ENCODE results near the gene TMTC4.
"Not testable (repeated sequence)": the region's sequence is repeated elsewhere in the genome, so short reads cannot be mapped to it uniquely, and the experiment has no call there.

Gene TMTC4, protein sequence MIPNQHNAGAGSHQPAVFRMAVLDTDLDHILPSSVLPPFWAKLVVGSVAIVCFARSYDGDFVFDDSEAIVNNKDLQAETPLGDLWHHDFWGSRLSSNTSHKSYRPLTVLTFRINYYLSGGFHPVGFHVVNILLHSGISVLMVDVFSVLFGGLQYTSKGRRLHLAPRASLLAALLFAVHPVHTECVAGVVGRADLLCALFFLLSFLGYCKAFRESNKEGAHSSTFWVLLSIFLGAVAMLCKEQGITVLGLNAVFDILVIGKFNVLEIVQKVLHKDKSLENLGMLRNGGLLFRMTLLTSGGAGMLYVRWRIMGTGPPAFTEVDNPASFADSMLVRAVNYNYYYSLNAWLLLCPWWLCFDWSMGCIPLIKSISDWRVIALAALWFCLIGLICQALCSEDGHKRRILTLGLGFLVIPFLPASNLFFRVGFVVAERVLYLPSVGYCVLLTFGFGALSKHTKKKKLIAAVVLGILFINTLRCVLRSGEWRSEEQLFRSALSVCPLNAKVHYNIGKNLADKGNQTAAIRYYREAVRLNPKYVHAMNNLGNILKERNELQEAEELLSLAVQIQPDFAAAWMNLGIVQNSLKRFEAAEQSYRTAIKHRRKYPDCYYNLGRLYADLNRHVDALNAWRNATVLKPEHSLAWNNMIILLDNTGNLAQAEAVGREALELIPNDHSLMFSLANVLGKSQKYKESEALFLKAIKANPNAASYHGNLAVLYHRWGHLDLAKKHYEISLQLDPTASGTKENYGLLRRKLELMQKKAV

DNA sequence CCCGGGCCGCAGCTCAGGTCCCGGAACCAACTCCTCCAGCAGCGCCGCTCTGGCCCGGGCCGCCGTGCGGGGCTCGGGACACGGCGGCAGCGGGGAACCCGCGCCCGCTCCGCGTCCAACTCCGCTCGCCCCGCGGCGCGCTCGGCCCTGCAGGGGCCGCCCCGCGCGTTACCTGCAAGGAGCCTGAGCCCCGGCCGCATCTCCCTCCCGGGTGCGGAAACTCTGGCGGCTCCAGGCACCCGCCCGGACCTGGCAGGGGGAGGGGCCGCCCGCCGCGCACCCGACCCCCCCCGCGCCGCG is at the start of gene TMTC4:
Gene TMTC4 (minus strand): TSS at position 224 of the 300 bp plus-strand sequence. CDS start 4,433 bp downstream, outside the sequence.
- no peak for DNase-seq (ENCODE audit: low read depth, low spot score)
- peak within 1 kb of the TSS; percentile 67 for H3K27ac ChIP-seq

DNA sequence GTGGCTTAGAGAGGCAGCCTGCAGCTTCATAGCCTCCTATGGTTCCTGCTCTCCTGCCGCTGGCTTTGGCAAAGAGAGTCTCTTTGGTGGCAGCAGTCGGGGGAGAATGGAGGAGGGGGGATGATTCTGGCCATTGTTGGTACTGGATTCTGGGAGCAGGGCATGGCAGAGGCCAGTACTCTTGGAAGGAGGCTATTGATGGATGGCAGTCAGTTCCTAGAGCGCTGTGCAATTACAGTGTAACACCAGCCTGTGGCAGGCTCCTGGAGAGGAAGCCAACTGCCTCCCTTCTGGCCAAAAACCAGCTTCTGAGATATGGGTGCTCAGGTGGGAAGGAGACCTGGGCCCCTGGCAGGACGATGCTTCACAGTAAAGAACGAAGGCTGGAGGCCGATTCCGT is 47.9 kb upstream of the TMTC4 start:
- no peak for DNase-seq (ENCODE audit: low read depth, low spot score)
- no peak overlapping the region for H3K27ac ChIP-seq

DNA sequence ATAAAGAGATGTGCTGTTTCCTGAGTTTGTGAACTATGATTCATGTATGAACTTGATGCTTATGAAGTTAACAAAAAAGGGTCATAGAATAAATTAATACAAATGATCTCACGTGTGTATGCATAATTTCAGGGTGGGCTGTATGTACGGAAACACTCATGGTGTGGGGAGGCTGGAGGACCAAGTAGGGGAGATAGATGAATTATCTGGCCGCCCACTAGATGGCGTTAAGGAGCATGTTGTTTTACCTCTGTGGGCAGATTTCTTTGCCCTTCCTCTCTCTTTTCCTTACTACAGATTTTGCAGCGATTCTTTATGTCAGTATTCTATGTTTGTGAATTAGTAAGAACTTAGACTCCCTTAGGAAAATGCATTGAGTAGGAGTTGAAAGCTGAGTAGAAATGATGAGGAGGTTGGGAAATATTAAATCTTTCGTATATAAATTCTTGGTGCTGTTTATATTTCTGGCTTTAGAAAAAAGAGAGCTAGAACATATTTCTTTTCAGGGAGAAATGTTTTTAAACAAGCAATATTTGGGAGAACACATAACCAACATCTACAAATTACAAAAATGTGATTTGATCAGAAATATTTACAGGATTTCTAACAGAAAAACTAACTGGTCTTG is 47.4 kb upstream of the TMTC4 start:
- H3K27ac ChIP-seq, result no peak overlapping the region
- DNase-seq (ENCODE audit: low read depth, low spot score), result no peak

DNA sequence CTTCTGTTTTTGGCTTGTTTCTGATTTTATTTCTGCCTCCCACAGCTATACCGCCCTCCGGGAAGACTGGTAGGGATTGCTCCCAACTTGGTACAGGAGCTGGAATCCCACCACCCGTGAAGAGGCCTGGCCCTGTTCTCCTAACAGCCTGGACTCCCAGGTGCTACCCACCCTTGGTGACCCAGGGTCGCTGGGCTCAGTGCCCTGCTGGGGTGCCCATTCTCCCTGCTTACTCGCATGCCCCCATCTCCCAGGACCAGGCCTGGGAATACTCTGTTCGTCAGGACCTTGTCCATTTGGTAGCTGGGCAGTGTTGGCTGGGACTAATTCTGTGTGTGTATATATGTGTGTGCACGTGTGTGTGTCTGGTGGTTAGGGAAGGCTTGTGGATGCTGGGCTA is 41.0 kb upstream of the TMTC4 start:
- no peak for DNase-seq (ENCODE audit: low read depth, low spot score)
- H3K27ac ChIP-seq, result no peak overlapping the region

DNA sequence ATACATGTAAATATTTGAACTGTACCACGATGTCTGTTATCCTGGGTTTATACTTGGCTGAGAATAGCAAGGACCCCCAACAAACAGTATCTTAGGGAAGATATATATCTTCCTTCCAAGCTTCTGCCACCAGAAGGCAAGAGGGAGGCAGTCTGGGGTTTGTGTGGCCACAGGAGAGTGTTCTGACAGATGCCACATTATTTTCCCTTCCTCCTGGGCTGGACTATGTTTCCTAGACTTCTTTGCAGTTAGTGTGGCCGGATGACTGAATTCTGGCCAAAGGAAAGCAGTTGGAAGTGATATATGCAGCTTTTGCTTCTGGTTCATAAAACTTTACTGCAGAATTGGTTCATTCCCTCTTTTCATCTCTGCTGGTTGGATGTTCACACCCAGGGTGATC is 39.9 kb upstream of the TMTC4 start:
- DNase-seq (ENCODE audit: low read depth, low spot score), result no peak
- H3K27ac ChIP-seq, result no peak overlapping the region

DNA sequence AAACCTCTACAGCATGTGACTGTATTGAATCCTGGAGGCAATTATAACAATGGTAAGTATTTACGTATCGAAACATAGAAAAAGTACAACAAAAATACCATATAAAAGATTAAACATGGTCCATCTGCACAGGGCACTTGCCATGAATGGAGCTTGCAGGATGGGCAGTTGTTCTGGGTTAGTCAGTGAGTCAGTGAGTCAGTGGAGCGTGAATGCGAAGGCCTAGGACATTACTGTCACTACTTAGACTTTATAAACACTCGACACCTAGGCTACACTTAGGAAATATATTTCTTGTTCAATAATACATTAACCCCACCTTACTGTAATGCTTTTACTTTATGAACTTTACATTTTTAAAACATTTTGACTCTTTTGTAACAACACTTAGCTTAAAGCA is 35.6 kb upstream of the TMTC4 start:
- no peak for DNase-seq (ENCODE audit: low read depth, low spot score)
- H3K27ac ChIP-seq, result no peak overlapping the region

DNA sequence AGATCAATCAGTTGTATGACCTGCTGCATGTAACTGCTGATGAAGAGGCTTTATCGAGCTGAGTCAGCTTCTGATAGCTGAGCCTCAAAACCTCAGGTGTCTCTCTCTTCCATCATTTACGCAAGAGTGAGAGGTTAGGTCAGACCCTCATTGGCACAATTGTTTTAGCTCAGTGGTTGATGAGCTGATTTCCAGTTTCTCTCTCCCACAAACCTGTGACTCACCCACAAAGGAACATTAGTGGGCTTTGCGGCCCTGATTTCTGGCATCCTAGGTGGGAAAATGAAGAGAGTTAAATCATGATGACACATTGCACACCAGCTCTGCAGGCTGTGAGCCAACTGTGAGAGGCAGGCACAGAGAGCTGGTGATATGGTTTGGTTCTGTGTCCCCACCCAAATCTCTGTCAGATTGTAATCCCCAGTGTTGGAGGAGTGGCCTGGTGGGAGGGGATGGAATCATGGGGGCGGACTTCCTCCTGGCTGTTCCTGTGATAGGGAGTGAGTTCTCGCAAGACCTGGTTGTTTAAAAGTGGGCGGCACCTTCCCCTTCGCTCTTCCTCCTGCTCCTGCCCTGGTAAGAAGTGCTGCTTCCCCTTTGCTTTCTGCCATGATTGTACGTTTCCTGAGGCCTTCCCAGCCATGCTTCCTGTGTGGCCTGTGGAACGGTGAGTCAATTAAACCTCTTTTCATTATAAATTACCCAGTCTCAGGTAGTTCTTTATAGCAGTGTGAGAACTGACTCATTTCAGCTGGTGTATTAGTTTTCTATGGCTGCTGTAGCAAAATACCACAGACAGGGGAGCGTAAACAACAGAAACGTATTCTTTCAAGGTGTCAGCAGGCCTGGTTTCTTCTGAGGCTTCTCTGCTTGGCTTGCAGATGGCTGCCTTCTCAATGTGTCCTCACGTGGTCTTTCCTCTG is 33.5 kb upstream of the TMTC4 start:
- no peak overlapping the region for H3K27ac ChIP-seq
- no peak for DNase-seq (ENCODE audit: low read depth, low spot score)

DNA sequence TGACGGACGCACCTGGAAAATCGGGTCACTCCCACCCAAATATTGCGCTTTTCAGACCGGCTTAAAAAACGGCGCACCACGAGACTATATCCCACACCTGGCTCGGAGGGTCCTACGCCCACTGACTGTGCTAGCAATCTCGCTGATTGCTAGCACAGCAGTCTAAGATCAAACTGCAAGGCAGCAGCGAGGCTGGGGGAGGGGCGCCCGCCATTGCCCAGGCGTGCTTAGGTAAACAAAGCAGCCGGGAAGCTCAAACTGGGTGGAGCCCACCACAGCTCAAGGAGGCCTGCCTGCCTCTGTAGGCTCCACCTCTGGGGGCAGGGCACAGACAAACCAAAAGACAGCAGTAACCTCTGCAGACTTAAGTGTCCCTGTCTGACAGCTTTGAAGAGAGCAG is 23.7 kb upstream of the TMTC4 start:
- not testable (repeated sequence) for DNase-seq (ENCODE audit: low read depth, low spot score); H3K27ac ChIP-seq

DNA sequence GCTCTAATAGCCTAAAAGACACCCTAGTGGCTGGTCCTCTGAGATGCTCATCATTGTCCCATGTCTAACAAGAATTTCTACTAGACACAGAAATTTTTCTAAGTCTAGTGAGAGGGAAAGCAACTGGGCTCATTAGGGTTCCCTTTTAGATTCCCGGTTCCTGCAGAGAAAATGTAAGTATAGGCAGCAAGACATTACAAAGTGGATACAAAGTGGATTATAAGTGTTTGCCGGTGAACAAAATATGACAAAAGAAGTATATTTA is 20.8 kb upstream of the TMTC4 start:
- no peak for DNase-seq (ENCODE audit: low read depth, low spot score)
- H3K27ac ChIP-seq, result no peak overlapping the region

DNA sequence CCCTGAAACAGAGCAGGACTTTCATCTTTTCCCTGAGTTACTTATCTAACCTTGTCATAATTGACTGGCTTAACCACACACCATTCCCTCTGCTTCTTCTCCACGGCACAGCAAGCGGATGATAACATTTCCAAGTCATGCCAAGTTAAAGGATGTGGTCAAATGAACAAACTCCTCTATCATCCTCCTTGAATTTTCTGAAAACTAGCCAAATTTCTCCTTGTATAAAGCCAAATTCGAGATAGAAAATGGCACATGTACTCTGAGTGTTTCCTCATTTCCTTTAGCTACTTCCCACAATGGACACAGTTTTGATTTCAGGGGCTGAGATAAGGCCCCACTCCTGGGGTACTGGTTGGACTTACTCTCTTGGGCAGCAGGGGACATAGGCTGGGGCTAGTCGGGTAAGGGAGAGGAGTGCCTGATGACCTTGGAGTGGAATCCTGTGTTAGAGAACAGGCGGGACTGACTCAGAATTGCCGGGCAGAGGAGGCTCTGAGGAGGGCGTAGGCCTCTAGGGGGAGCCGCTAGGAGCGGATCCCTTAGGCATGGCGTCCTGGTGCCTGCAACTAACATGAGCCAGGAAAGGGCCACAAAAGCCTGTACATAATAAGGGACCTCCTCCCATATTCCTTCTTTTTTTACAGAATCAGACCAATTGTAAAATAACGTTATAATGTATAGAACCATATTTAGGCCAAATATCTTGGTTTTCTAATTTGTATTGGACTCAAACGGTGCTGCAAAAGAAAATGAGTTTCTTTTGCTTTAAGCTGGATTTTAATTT is 20.3 kb upstream of the TMTC4 start:
- no peak for DNase-seq (ENCODE audit: low read depth, low spot score)
- H3K27ac ChIP-seq, result no peak overlapping the region

DNA sequence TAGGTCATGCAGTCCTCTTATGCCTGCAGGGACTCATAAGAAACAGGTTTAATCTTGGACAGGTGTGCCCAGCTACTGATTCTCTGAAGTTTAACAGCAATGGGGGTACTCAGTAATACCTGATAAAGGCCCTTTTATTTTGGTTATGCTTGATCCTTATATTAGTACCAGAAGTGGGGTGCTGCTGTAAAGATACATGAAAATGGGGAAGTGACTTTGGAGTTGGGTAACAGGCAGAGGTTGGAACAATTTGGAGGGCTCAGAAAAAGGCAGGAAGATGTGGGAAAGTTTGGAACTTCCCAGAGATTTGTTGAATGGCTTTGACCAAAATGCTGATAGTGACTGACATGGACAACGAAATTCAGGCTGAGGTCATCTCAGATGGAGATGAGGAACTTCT is 14.6 kb upstream of the TMTC4 start:
- no peak overlapping the region for H3K27ac ChIP-seq
- DNase-seq (ENCODE audit: low read depth, low spot score), result no peak

DNA sequence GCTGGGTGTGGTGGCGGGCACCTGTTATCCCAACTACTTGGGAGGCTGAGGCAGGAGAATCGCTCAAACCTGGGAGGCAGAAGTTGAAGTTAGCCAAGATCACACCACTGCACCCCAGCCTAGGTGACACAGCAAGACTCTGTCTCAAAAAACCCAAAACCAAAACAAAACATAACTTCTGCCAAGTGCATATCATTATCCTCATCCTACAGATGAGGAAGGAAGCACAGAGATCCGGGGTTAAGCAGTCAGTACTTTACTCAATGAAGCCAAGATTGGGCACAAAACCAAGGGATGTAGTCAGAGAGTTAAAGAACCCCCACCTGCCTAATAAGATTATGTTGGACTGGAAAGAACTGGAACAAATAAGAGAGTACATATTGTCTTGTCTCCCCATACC is 5.5 kb upstream of the TMTC4 start:
- H3K27ac ChIP-seq, result no peak overlapping the region
- no peak for DNase-seq (ENCODE audit: low read depth, low spot score)

DNA sequence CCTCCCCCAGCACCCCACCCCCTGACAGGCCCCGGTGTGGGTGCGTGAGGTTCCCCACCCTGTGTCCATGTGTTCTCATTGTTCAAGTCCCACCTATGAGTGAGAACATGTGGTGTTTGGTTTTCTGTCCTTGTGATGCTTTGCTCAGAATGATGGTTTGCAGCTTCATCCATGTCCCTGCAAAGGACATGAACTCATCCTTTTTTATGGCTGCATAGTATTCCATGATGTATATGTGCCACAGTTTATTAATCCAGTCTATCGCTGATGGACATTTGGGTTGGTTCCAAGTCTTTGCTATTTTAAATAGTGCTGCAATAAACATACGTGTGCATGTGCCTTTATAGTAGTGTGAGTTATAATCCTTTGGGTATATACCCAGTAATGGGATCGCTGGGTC is 2.5 kb upstream of the TMTC4 start:
- H3K27ac ChIP-seq; DNase-seq (ENCODE audit: low read depth, low spot score): not testable (repeated sequence)

DNA sequence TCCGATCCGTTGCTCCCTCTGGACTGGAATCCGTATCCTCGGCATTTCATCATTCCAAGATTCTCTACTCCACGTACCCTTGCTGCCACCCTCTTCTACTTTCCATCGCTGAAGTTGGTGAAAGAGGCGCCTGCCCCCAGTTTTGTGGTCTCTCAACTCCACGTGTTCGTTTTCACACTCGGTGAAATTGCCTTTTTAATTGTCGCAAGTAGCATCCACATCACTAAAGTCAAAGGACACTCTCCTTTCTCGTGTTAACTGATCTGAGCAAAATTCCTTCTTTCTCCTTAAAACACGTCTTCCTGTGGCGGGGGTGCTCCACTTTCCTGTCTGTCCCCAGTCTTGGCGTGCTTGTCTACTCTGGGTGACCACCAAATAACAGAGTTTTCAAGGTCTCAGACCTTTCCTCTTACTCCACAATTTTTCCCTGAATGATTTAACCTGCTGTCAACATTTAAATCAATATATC is 1.1 kb upstream of the TMTC4 start:
- DNase-seq (ENCODE audit: low read depth, low spot score), result no peak
- no peak overlapping the region for H3K27ac ChIP-seq

DNA sequence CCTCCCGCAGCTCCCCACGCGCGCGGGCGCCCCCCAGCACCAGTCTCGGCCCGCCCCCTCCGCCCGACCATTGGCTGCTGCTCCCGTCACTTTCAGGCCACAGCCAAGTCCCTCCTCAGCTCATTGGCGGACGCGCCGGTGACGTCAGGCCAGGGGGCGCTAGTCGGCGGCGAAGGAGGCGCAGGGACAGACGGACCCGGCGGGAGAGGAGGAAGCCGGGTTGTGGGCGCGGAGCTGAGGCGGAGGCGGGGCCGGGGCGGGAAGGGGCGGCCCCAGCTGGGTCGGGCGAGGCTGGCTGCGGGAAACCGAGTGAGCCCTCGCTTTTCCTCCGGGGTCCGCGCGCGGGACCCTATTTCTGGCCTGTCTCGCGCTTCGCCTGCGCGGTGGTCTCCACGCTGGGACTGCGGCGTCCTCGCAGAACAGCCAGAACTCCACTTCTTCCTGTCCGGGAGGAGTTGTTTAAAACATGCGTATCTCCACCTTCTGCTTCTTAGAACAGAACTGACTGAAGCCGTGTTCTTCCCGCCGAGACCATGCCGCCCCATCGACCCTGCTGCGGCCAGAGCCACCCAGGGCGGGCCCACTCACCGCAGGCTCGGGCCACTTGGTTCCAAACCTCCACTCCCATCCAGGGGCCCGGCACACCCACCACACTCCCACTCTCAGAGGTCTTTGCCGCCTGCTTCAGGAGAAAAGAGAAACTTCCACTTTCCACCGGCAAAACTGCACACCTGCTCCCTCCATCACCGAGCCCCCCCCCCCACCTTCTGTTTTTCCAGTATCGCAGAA is 471 bp upstream of the TMTC4 start:
- peak overlapping the region; percentile 67 for H3K27ac ChIP-seq
- DNase-seq (ENCODE audit: low read depth, low spot score), result peak; percentile 79

DNA sequence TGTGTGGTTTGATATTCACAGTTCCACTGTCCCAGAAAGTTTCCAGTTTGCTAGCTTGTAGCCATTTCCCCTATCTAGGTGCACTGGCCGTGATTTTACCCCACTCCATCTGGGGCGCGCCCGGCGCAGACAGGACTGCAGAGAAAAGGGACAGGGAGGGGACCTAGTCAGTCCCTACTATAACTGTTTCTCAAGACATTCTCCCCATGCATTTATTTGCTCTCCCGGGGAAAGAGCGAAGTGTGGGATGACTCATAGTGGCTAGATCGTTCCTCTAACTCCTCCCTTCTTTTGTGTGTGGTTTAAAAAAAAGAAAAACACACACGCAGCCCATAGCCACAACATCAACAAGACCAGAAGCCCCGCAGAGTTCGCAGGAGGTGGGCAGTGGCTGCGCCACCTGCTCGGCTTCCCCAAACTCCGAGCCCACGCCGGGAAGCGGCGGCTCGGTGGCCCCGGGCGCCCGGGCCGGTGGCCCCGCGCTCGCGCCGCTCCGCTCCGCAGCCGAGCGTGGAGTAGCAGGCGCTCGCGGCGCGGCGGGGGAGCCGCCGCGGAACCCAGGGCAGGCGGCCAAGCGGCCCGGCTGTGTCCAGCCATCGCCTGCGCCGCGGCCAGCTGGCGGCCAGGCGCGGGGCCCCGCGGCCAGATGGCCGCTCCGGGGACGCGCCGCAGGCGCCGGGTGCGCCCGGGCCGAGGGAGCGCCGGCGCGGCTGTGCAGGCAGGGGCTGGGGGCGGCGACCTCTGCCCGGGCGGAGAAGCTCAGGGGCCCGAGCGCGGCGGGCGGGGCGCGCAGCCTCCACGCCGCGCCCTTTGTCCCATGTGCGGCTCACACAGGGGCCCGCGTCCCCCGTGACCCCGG is 653 bp downstream of the TMTC4 start:
- H3K27ac ChIP-seq, result peak overlapping the region; percentile 67

DNA sequence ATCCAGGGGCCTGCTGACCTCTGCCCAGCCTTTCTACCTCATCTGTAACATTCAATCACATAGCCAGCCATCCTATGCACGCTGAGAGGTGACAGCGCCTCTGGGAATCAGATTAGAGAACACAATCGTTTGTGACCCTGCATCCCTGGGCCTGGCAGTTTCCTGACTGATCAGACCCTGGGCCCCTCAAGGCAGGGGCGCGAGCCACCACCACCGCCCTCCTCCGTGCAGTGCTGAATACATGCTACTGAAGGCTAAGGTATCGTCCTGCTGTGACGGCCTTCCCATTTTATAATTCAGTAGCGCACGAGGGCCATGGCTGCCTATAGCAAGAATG is 1.3 kb downstream of the TMTC4 start:
- no peak for DNase-seq (ENCODE audit: low read depth, low spot score)
- H3K27ac ChIP-seq, result no peak overlapping the region

More for the DNA sequence above, 653 bp downstream of the TMTC4 start:
- peak; percentile 29 for DNase-seq (ENCODE audit: low read depth, low spot score)

Measured in epithelial cell of prostate (primary cell).